MM.1S (cell line): ENCODE measurements around the gene CDC42BPA.

Source experiments
- DNase-seq: peaks from one replicate; pipeline ENCODE4 v3.0.0-alpha.2; 2015
- H2AFZ ChIP-seq: fragments of 300-600 bp; sonication (generic); 2 replicates; pipeline ENCODE4 v1.6.0; 2016; ENCODE audit warnings: antibody characterized with exemption, low read length
- H3F3A ChIP-seq: fragments of 300-600 bp; sonication (generic); 2 replicates; pipeline ENCODE4 v1.6.1; 2016; ENCODE audit warnings: mild to moderate bottlenecking, antibody characterized with exemption, low read length, moderate library complexity, mixed read lengths; ENCODE audit not compliant: insufficient read depth
- H3K27ac ChIP-seq: fragments of 300-600 bp; sonication (generic); 2 replicates; pipeline ENCODE4 v1.5.1; 2016; ENCODE audit warnings: mild to moderate bottlenecking, low read length
- H3K27me3 ChIP-seq: fragments of 300-600 bp; sonication (generic); replicated peaks from 2 replicates; pipeline ENCODE4 v1.6.0; 2016; ENCODE audit warnings: low read length; ENCODE audit not compliant: insufficient read depth
- H3K36me3 ChIP-seq: fragments of 300-600 bp; sonication (generic); replicated peaks from 2 replicates; pipeline ENCODE4 v1.6.1; 2016; ENCODE audit warnings: mild to moderate bottlenecking, low read length, mixed read lengths; ENCODE audit not compliant: insufficient read depth
- H3K4me1 ChIP-seq: fragments of 300-600 bp; sonication (generic); 2 replicates; pipeline ENCODE4 v1.6.1; 2016; ENCODE audit warnings: low read length, mixed read lengths
- H3K4me2 ChIP-seq: fragments of 300-600 bp; sonication (generic); 2 replicates; pipeline ENCODE4 v1.6.0; 2016; ENCODE audit warnings: low read depth, low read length
- H3K4me3 ChIP-seq: fragments of 300-600 bp; sonication (generic); 2 replicates; pipeline ENCODE4 v1.5.1; 2016; ENCODE audit warnings: low read length, mixed read lengths
- H3K79me2 ChIP-seq: fragments of 300-600 bp; sonication (generic); 2 replicates; pipeline ENCODE4 v1.6.1; 2016; ENCODE audit warnings: mixed run types, low read length, mixed read lengths
- H3K9ac ChIP-seq: fragments of 300-600 bp; sonication (generic); 2 replicates; pipeline ENCODE4 v1.6.1; 2016; ENCODE audit warnings: low read length, mixed read lengths
- H3K9me2 ChIP-seq: fragments of 300-600 bp; sonication (generic); replicated peaks from 2 replicates; pipeline ENCODE4 v1.6.1; 2016; ENCODE audit warnings: mild to moderate bottlenecking, low read length, mixed read lengths; ENCODE audit not compliant: insufficient read depth
- H3K9me3 ChIP-seq: fragments of 300-600 bp; sonication (generic); replicated peaks from 2 replicates; pipeline ENCODE4 v1.6.1; 2016; ENCODE audit warnings: mild to moderate bottlenecking, low read length, mixed read lengths; ENCODE audit not compliant: insufficient read depth
- H4K20me1 ChIP-seq: fragments of 300-600 bp; sonication (generic); 2 replicates; pipeline ENCODE4 v1.6.1; 2016; ENCODE audit warnings: mild to moderate bottlenecking, low read length, moderate library complexity, mixed read lengths; ENCODE audit not compliant: insufficient read depth
- EZH2 ChIP-seq: fragments of 300-600 bp; sonication (generic); optimal IDR thresholded peaks from 2 replicates; pipeline ENCODE3; 2017; ENCODE audit warnings: low read depth, mild to moderate bottlenecking, antibody characterized with exemption, low read length, mixed read lengths
- EZH2phosphoT487 ChIP-seq: fragments of 300-600 bp; sonication (generic); IDR thresholded peaks from 2 replicates; pipeline ENCODE4 v1.6.1; 2018; ENCODE audit warnings: antibody characterized with exemption, low read length
- TF ChIP-seq, protein P1 (sequence below): fragments of 300-600 bp; sonication (generic); IDR thresholded peaks from 2 replicates; pipeline ENCODE4 v1.5.1; 2016; ENCODE audit warnings: antibody characterized with exemption, low read length, mixed read lengths

The CDC42BPA gene

DNA sequence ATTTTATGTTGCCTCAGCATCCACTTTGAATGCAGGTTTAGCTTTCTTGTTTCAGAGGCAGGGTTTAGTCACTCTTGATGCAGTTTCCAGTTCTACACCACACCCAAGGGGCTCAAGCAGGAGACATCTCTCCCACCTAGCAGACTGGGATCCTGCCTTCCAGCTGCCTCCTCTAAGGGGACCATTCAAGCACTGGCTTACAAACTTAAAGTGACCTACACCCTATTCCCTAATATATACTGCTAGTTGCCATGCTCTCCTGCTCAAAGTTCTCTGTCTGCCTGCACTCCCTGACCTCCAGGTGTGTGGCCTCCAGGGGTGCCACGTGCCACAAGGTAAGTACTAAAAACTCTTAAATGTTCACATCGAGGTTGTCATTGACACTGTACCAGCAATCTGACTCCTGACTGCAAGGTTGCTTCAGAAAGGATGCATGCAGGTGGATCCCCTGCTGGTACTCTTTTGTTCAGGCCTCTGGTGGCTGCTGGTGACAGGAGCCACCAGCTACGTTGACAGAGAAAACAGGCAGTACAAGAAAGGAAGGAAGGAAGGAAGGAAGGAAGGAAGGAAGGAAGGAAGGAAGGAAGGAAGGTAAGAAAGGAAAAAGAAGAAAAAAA is 192.3 kb downstream of the CDC42BPA start:
- no peak overlapping the region for H3K27ac ChIP-seq
- no peak overlapping the region for H3K9ac ChIP-seq
- H3K27me3 ChIP-seq, result no peaks in the 10 kb centered on the region
- no peaks in the 10 kb centered on the region for H3K9me2 ChIP-seq
- H3K4me3 ChIP-seq, result no peak overlapping the region
- no peak overlapping the region for H3K4me2 ChIP-seq
- DNase-seq, result no peak
- no peak overlapping the region for H2AFZ ChIP-seq
- H3K79me2 ChIP-seq, result no peaks in the 10 kb centered on the region
- TF ChIP-seq, protein P1, sequence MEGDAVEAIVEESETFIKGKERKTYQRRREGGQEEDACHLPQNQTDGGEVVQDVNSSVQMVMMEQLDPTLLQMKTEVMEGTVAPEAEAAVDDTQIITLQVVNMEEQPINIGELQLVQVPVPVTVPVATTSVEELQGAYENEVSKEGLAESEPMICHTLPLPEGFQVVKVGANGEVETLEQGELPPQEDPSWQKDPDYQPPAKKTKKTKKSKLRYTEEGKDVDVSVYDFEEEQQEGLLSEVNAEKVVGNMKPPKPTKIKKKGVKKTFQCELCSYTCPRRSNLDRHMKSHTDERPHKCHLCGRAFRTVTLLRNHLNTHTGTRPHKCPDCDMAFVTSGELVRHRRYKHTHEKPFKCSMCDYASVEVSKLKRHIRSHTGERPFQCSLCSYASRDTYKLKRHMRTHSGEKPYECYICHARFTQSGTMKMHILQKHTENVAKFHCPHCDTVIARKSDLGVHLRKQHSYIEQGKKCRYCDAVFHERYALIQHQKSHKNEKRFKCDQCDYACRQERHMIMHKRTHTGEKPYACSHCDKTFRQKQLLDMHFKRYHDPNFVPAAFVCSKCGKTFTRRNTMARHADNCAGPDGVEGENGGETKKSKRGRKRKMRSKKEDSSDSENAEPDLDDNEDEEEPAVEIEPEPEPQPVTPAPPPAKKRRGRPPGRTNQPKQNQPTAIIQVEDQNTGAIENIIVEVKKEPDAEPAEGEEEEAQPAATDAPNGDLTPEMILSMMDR, result no peak
- TF ChIP-seq EZH2phosphoT487, result no peak
- TF ChIP-seq EZH2, result no peak
- no peaks in the 10 kb centered on the region for H3K4me1 ChIP-seq
- no peaks in the 10 kb centered on the region for H3F3A ChIP-seq
- no peaks in the 10 kb centered on the region for H3K9me3 ChIP-seq
- H4K20me1 ChIP-seq, result no peaks in the 10 kb centered on the region
- no peaks in the 10 kb centered on the region for H3K36me3 ChIP-seq

DNA sequence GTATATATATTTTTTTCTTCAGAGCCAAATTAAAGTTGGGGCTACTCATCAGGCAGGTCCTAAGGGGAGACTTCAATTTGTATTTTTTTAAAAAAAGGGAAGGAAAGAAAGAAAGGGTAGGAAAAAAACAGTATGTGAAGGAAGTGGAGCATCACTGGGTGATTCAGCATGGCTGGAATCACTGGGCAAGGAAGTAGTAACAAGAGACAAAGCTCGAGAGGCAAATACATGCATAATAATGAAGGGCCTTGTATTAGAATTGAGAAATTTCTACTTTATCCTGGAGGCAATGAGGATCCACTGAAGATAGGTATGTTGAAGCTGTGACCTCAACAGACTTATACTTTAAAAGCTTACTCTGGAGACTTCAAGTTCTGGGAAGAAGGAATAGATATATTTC is 193.8 kb downstream of the CDC42BPA start:
- H2AFZ ChIP-seq, result no peak overlapping the region
- no peaks in the 10 kb centered on the region for H3K79me2 ChIP-seq
- no peaks in the 10 kb centered on the region for H3K9me2 ChIP-seq
- H3K4me1 ChIP-seq, result no peaks in the 10 kb centered on the region
- no peaks in the 10 kb centered on the region for H4K20me1 ChIP-seq
- no peak overlapping the region for H3K4me3 ChIP-seq
- H3K4me2 ChIP-seq, result no peak overlapping the region
- no peak overlapping the region for H3K27ac ChIP-seq
- no peak for DNase-seq
- no peaks in the 10 kb centered on the region for H3K27me3 ChIP-seq
- TF ChIP-seq EZH2 (no peak), EZH2phosphoT487 (no peak)
- TF ChIP-seq, protein P1, result no peak
- no peaks in the 10 kb centered on the region for H3F3A ChIP-seq
- no peaks in the 10 kb centered on the region for H3K9me3 ChIP-seq
- no peak overlapping the region for H3K9ac ChIP-seq
- H3K36me3 ChIP-seq, result no peaks in the 10 kb centered on the region

- Histone ChIP-seq H3K9ac (no peak overlapping the region), H3K4me3 (no peak overlapping the region), H3K36me3 (no peaks in the 10 kb centered on the region), H2AFZ (no peak overlapping the region), H3K27me3 (no peaks in the 10 kb centered on the region), H3K4me1 (no peaks in the 10 kb centered on the region), H3K27ac (no peak overlapping the region), H3F3A (no peaks in the 10 kb centered on the region), H3K9me3 (no peaks in the 10 kb centered on the region), H4K20me1 (no peaks in the 10 kb centered on the region), H3K4me2 (no peak overlapping the region), H3K9me2 (no peaks in the 10 kb centered on the region), H3K79me2 (no peaks in the 10 kb centered on the region)
- DNase-seq, result no peak
- TF ChIP-seq EZH2phosphoT487 (no peak), EZH2 (no peak)
- TF ChIP-seq, protein P1, result no peak
Measured at GRCh38 chr1:227120826-227121225, 197.5 kb downstream of the CDC42BPA start.
